Ishikawa (cell line): ENCODE data around the gene MALT1.

Experiments
- CEBPB ChIP-seq: IDR thresholded peaks from 2 replicates; pipeline ENCODE4 v1.6.1; 2012
- CREB1 ChIP-seq: IDR thresholded peaks from 2 replicates; pipeline ENCODE4 v1.6.1; 2012; ENCODE audit warnings: low read depth
- EGR1 ChIP-seq: IDR thresholded peaks from 2 replicates; pipeline ENCODE4 v1.6.1; 2012
- EP300 ChIP-seq: IDR thresholded peaks from 2 replicates; pipeline ENCODE4 v1.6.1; 2012; ENCODE audit warnings: borderline replicate concordance
- FOXM1 ChIP-seq: IDR thresholded peaks from 2 replicates; pipeline ENCODE4 v1.6.1; 2012; ENCODE audit warnings: low read depth, borderline replicate concordance
- MAX ChIP-seq: IDR thresholded peaks from 2 replicates; pipeline ENCODE4 v1.6.1; 2012
- RAD21 ChIP-seq: IDR thresholded peaks from 2 replicates; pipeline ENCODE4 v1.6.1; 2012; ENCODE audit warnings: low read depth
- REST ChIP-seq: IDR thresholded peaks from 2 replicates; pipeline ENCODE4 v1.6.1; 2012; ENCODE audit warnings: low read depth, mild to moderate bottlenecking
- TAF1 ChIP-seq: IDR thresholded peaks from 2 replicates; pipeline ENCODE4 v1.6.1; 2012; ENCODE audit warnings: low read depth, mild to moderate bottlenecking
- TEAD4 ChIP-seq: IDR thresholded peaks from 2 replicates; pipeline ENCODE4 v1.6.1; 2012
- USF1 ChIP-seq: IDR thresholded peaks from 2 replicates; pipeline ENCODE4 v1.6.1; 2012
- YY1 ChIP-seq: IDR thresholded peaks from 2 replicates; pipeline ENCODE4 v1.6.1; 2012; ENCODE audit warnings: low read depth
- ZBTB7A ChIP-seq: IDR thresholded peaks from 2 replicates; pipeline ENCODE4 v1.6.1; 2012; ENCODE audit warnings: low read depth

GRCh38 chr18:58768293-58768974 is 97.2 kb downstream of the MALT1 start:
- peak; percentile 12; the same call in 1 of the 2 replicates for TF ChIP-seq EP300
- no peak for TF ChIP-seq USF1
- TF ChIP-seq EGR1 = no peak
- TF ChIP-seq CEBPB = no peak
- TF ChIP-seq REST = no peak
- 0 out of 2 replicates have a peak, but pooled peaks have one; percentile 16 for TF ChIP-seq YY1
- 0 out of 2 replicates have a peak, but pooled peaks have one; percentile 47 for TF ChIP-seq MAX
- peak; percentile 75; the same call in 1 of the 2 replicates for TF ChIP-seq ZBTB7A
- no peak for TF ChIP-seq TAF1
- TF ChIP-seq RAD21 = peak; percentile 90
- TF ChIP-seq FOXM1 = no peak
- TF ChIP-seq TEAD4 = no peak
- no peak for TF ChIP-seq CREB1
